K562 (cell line): ENCODE measurements around the gene ZNF280D. TPM values are rescaled to one million over a fixed set of nuclear protein-coding genes. Genes with fewer than 3 reads are reported as not detected.
A peak's percentile ranks its signal among the peaks of the same experiment; 100 is the strongest.

ENCODE experiments used
- ARID1B ChIP-seq: fragments of 450-650 bp; IDR thresholded peaks from 2 replicates; pipeline ENCODE4 v1.6.1; 2016; ENCODE audit warnings: antibody characterized with exemption, mild to moderate bottlenecking, inconsistent platforms
- FOXA3 ChIP-seq, 2 experiments: fragments of 450-650 bp in 1 of 2; sonication (generic) in 1 of 2; formaldehyde crosslinking; IDR thresholded peaks in 1 of 2; conservative IDR thresholded peaks in 1 of 2; 2 replicates each; pipeline versions ENCODE4 v1.4.0 to v1.8.0; 2020 to 2022; ENCODE audit warnings: mild to moderate bottlenecking in 2 of 2, missing genetic modification reagents in 1 of 2
- GTF2F1 ChIP-seq: IDR thresholded peaks from 2 replicates; pipeline ENCODE4 v1.6.1; 2011; ENCODE audit warnings: low read depth, low read length, improper control_type of control experiment
- LARP7 ChIP-seq: fragments of 450-650 bp; IDR thresholded peaks from 2 replicates; pipeline ENCODE4 v1.6.1; 2016
- MBD1 ChIP-seq: fragments of 250-450 bp; sonication (Bioruptor Pico); IDR thresholded peaks from 2 replicates; pipeline ENCODE4 v1.8.0; 2022; ENCODE audit warnings: inconsistent platforms
- MIER1 ChIP-seq: fragments of 450-650 bp; IDR thresholded peaks from 2 replicates; pipeline ENCODE4 v1.6.1; 2016; ENCODE audit warnings: antibody characterized with exemption, mild to moderate bottlenecking, low read depth
- MITF ChIP-seq: IDR thresholded peaks from 2 replicates; pipeline ENCODE4 v1.6.1; 2014; ENCODE audit warnings: antibody characterized with exemption
- NCOR1 ChIP-seq: fragments of 450-650 bp; IDR thresholded peaks from 2 replicates; pipeline ENCODE4 v1.6.1; 2016; ENCODE audit warnings: mild to moderate bottlenecking, moderate library complexity
- NR2F6 ChIP-seq: fragments of 450-650 bp; formaldehyde crosslinking; IDR thresholded peaks from 2 replicates; pipeline ENCODE4 v1.4.0; 2020; ENCODE audit warnings: mild to moderate bottlenecking
- SMAD1 ChIP-seq: fragments of 150-350 bp; IDR thresholded peaks from 2 replicates; pipeline ENCODE4 v1.6.1; 2014; ENCODE audit warnings: low read length, low read depth; ENCODE audit not compliant: partially characterized antibody
- STAT5A ChIP-seq: IDR thresholded peaks from 2 replicates; pipeline ENCODE4 v1.6.1; 2012; ENCODE audit warnings: low read length, inconsistent platforms, borderline replicate concordance
- TCF3 ChIP-seq: sonication (generic); formaldehyde crosslinking; IDR thresholded peaks from 2 replicates; pipeline ENCODE4 v1.4.0; 2020; ENCODE audit warnings: mild to moderate bottlenecking, missing genetic modification reagents
- TCFL5 ChIP-seq: fragments of 250-450 bp; sonication (Bioruptor Pico); conservative IDR thresholded peaks from 2 replicates; pipeline ENCODE4 v1.6.1; 2021; ENCODE audit warnings: mild to moderate bottlenecking, moderate library complexity, matching md5 sums
- XRCC5 ChIP-seq: fragments of 200-400 bp; formaldehyde crosslinking; IDR thresholded peaks from 2 replicates; pipeline ENCODE4 v1.6.1; 2017; ENCODE audit warnings: low read depth, mild to moderate bottlenecking, low read length
- ZKSCAN3 ChIP-seq: fragments of 250-450 bp; sonication (Bioruptor Pico); IDR thresholded peaks from 2 replicates; pipeline ENCODE4 v1.4.0; 2020
- ZNF197 ChIP-seq: fragments of 200-800 bp; sonication (Bioruptor generic); IDR thresholded peaks from 2 replicates; pipeline ENCODE4 v1.6.1; 2016; ENCODE audit warnings: low read depth, missing genetic modification characterization, missing compliant biosample characterization
- ZNF354B ChIP-seq: fragments of 250-450 bp; sonication (Bioruptor Pico); IDR thresholded peaks from 2 replicates; pipeline ENCODE4 v1.4.0; 2020
- ZNF668 ChIP-seq: fragments of 250-450 bp; sonication (Bioruptor Pico); IDR thresholded peaks from 2 replicates; pipeline ENCODE4 v1.8.0; 2022; ENCODE audit warnings: mild to moderate bottlenecking, inconsistent platforms
- polyA plus RNA-seq, 8 experiments: library from polyadenylated mRNA; depleted of rRNA in 4 of 8; stranded (reverse) in 5 of 8; unstranded in 3 of 8; fragments of >200 nt; fragmentation: Nextera tagmentation in 2 of 8; fragmentation: Illumina TruSeq in 1 of 8; extraction: Ambion mirVana in 2 of 8; extraction: Trizol in 1 of 8; gene quantifications; 2 replicates each; pipeline versions ENCODE4 v1.2.1 to v1.2.3, GENCODE V29; 2011 to 2014; ENCODE audit warnings: inconsistent platforms in 1 of 8, missing spikeins in 1 of 8
- total RNA-seq, 7 experiments: library from RNA; depleted of rRNA in 6 of 7; stranded (reverse); fragments of >200 nt in 6 of 7; fragmentation: Illumina TruSeq in 2 of 7; extraction: Trizol in 2 of 7; gene quantifications; 2 replicates each; pipeline versions ENCODE4 v1.2.1 to v1.2.3, GENCODE V29; 2011 to 2021; ENCODE audit warnings: low replicate concordance in 1 of 7
- TF ChIP-seq, protein P1 (sequence below), 2 experiments: fragments of 450-650 bp; IDR thresholded peaks; 2 replicates each; pipeline ENCODE4 v1.6.1; 2016; ENCODE audit warnings: mild to moderate bottlenecking in 2 of 2, borderline replicate concordance in 1 of 2, low read depth in 1 of 2, moderate library complexity in 1 of 2

ZNF280D gene
- total and polyA plus RNA-seq, 9 of the 15 experiments (the other 6 are each of a cell fraction or from before 2014, with no cell fraction given) = 8.3 to 21.8 (median 18.4) TPM

DNA sequence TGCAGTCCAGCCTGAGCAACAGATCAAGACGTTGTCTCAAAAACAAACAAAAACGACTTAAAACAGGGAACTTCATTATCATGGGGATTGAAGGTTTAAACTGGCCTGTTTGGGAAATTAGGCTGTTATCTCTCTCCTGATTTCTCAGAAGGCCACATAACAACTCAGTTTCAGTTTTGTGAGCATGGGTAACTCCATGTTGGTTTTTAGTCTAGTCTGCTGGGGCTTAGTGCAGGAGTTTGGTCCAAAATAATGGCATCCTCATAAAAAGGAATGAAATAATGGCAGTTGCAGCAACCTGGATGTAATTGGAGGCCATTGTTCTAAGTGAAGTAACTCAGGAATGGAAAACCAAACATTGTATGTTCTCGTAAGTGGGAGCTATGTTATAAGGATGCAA is 2.3 kb upstream of the ZNF280D start (continued):
- TF ChIP-seq, protein P1, sequence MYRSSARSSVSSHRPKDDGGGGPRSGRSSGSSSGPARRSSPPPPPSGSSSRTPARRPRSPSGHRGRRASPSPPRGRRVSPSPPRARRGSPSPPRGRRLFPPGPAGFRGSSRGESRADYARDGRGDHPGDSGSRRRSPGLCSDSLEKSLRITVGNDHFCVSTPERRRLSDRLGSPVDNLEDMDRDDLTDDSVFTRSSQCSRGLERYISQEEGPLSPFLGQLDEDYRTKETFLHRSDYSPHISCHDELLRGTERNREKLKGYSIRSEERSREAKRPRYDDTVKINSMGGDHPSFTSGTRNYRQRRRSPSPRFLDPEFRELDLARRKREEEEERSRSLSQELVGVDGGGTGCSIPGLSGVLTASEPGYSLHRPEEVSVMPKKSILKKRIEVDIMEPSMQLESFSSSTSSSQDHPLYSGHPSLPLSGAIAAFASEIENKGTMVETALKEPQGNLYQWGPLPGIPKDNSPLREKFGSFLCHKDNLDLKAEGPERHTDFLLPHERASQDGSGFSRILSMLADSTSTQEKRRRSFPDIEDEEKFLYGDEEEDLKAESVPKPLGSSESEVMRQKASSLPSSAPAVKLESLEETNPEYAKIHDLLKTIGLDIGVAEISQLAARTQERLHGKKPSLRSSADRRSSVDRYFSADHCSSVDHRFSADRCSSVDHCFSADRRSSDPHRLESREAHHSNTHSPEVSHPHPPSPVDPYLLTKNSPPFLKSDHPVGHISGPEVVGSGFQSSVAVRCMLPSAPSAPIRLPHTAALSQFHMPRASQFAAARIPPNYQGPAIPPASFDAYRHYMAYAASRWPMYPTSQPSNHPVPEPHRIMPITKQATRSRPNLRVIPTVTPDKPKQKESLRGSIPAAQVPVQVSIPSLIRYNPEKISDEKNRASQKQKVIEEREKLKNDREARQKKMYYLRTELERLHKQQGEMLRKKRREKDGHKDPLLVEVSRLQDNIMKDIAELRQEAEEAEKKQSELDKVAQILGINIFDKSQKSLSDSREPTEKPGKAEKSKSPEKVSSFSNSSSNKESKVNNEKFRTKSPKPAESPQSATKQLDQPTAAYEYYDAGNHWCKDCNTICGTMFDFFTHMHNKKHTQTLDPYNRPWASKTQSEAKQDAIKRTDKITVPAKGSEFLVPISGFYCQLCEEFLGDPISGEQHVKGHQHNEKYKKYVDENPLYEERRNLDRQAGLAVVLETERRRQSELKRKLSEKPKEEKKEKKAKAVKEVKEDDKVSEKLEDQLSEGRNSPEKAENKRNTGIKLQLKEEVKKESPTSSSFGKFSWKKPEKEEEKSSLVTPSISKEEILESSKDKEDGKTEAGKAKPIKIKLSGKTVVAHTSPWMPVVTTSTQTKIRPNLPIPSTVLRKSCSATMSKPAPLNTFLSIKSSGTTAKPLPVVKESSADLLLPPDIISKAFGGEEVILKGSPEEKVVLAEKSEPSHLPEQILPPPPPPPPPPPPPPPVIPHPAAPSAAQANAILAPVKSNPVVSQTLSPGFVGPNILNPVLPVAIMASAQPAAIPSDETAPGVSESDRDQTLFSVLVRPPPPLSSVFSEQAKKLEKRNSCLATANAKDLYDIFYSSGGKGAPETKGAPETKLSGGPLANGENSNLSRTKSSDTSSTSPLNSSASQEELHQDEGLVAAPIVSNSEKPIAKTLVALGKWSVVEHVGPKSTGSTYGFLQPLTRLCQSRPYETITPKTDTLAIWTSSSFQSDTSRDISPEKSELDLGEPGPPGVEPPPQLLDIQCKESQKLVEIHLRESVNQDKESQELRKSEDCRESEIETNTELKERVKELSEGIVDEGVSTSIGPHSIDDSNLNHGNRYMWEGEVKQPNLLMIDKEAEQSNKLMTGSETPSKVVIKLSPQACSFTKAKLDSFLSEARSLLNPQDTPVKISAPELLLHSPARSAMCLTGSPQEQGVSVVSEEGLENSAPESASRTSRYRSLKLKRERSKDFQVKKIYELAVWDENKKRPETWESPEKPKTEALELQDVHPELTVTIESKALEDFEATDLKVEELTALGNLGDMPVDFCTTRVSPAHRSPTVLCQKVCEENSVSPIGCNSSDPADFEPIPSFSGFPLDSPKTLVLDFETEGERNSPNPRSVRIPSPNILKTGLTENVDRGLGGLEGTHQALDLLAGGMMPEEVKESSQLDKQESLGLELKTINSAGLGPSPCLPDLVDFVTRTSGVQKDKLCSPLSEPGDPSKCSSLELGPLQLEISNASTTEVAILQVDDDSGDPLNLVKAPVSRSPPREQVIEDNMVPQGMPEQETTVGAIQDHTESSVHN (IDR thresholded peaks at IDR 0.05; ENCODE audit: borderline replicate concordance in 1 of 2, low read depth in 1 of 2) = no peak
- TF ChIP-seq NR2F6 (CRISPR knock-in tag) (no peak), ZNF197 (peak; percentile 83), NCOR1 (no peak), TCF3 (CRISPR knock-in tag) (no peak), MBD1 (CRISPR knock-in tag) (0 out of 2 replicates have a peak, but pooled peaks have one; percentile 60), ZKSCAN3 (peak; percentile 86), ARID1B (no peak), ZNF668 (CRISPR knock-in tag) (peak; percentile 96), XRCC5 (no peak), STAT5A (no peak), MITF (no peak), SMAD1 (no peak), GTF2F1 (no peak), MIER1 (no peak), FOXA3 (CRISPR knock-in tag; conservative IDR thresholded peaks at IDR 0.05 in 1 of 2, IDR thresholded peaks at IDR 0.05 in 1 of 2) (peak in 1 of 2 experiments; percentile 33; a peak in 1 of 4 replicates), TCFL5 (CRISPR knock-in tag) (peak; percentile 91), LARP7 (no peak), ZNF354B (CRISPR knock-in tag) (peak; percentile 82)
